AG20443 (cell line): ENCODE data around the gene PLAC8L1.

ENCODE experiments used
- DNase-seq: peaks from one replicate; pipeline ENCODE4 v3.0.0; 2012; ENCODE audit warnings: low spot score, mixed read lengths

Gene PLAC8L1

DNA sequence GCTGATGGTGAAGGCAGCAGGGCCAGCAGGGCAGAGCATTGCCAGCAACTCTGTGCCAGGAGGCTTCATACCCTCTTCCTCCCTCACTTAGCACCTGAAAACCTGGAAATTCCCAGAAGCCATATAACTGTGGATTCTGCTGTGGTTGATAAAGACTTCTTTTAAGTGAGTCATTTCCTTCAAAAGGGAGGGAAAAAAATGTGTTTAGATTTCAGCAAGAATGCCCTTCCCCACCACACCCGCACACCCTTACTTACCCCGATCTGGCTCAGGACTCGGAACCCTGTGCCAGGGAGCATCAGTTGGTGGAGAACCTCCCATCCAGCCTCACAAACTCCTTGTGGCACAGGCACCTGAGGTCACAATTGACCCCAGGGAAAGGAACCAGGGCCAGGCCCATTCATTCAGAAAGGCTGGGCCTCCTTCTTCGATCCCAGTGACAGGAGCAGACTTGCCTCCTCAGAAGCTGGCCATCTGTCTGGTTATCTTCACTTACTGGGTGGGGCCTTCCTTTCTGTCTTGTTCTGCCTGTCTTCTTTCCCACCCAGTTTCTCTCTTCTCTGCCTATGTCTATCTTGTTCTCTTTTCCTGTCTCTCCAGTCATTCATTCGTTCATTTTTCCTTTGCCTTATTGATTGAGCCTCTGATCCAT, 62.6 kb downstream of the PLAC8L1 start:
- peak; percentile 73 for DNase-seq

DNA sequence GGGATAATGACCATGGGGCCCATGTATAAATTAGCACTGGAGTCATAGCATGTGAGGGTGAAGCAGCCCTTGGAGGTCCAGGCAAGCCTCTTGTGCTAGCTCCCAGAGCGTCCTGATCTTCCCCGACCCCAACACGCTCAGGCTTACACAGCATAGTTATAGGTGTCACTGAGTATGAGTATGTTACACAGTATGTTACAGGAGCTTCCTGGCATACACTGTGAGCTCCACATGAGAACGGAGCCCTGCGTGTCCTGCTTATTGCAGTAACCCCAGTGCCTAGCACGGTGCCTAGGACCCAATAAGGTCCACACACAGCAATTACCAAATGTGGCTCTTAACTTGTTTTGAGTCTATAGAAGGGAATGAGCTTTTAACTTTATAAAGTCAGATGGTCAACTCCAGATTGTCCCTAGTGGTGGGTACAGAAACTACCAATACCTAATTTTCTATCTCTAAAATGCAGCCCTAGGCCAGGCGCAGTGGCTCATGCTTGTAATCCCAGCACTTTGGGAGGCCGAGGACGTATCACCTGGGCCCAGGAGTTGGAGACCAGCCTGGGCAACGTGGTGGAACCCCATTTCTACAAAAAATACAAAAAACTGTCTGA, 64.1 kb downstream of the PLAC8L1 start:
- no peak for DNase-seq

DNA sequence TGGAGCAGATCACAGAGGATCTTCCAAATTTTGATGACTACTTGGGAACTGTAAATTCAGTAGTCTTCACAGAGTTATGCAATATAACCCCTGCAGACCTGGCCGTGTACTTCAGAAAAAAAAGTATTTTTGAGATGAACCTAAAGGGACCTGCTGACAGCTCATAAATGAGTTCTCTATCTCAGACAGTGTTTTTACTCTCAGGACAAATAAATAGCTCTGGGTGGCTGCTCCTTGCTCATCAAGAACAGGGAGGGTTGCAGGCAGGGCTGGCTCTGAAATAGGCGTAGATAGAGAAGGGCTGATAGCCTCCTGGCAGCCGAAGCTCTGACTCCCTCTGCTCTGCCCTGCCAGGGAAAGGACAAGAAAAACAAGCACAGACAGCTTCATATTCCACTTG, 64.8 kb downstream of the PLAC8L1 start:
- DNase-seq: no peak

DNA sequence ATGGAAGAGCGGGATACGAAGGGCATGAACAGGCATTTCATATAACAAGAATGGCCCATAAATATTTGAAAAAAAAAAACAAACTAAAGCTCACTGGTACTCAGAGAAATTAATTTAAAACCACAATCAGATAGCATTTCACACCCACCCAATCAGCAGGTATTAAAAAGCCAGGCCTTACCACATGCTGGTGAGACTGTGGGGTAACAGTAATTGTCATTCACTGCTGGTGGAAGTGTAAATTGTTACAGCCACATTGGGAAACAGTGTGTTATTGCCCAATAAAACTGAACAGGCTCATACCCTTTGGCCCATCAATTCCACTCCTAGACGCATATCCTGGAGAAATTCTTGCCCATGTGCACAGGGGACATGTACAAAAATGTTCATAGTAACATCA, 66.0 kb downstream of the PLAC8L1 start:
- DNase-seq: no peak

DNA sequence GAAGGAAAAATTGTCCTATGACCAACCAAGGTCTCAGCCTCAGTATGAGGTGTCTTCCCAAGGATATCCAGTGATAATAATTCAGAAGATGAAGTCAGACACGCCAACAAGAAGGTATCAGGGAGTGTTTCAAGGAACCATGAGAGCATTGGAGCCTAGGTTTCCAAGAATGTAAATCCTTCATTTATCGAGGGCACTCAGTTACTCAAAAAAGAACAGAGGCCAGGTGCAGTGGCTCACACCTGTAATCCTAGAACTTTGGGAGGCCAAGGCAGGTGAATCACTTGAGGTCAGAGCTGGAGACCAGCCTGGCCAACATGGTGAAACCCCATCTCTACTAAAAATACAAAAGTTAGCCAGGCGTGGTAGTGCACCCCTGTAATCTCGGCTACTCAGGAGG, 70.8 kb downstream of the PLAC8L1 start:
- no peak for DNase-seq
